ENCODE measurements around the gene LAMC3.

DNA sequence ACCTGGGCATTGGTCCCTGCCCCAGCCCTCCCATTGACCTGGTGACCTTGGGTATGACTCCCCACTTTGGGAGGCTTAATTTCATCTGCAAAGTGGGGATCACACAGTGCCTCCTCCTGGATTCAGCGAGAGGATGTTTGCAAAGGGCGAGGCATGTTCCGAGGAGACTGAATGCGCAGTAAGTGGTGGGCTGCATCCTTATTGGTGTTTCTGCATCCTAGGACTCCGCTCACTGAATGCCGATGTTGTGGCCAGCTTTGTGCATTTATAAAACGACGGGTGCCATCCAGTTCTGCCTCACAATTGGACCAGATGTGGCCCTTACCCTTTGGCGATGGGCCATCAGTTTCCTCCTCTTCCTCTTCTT, 63.9 kb downstream of the LAMC3 start:
- TF ChIP-seq POLR2AphosphoS5 (IDR thresholded peaks at IDR 0.05) (no peak), POLR2A (IDR thresholded peaks at IDR 0.05; ENCODE audit: low read depth) (no peak), EP300 (IDR thresholded peaks at IDR 0.05) (no peak)
- TF ChIP-seq, protein P1, sequence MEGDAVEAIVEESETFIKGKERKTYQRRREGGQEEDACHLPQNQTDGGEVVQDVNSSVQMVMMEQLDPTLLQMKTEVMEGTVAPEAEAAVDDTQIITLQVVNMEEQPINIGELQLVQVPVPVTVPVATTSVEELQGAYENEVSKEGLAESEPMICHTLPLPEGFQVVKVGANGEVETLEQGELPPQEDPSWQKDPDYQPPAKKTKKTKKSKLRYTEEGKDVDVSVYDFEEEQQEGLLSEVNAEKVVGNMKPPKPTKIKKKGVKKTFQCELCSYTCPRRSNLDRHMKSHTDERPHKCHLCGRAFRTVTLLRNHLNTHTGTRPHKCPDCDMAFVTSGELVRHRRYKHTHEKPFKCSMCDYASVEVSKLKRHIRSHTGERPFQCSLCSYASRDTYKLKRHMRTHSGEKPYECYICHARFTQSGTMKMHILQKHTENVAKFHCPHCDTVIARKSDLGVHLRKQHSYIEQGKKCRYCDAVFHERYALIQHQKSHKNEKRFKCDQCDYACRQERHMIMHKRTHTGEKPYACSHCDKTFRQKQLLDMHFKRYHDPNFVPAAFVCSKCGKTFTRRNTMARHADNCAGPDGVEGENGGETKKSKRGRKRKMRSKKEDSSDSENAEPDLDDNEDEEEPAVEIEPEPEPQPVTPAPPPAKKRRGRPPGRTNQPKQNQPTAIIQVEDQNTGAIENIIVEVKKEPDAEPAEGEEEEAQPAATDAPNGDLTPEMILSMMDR (IDR thresholded peaks at IDR 0.05): no peak
